HG03354 (cell line): ENCODE data around the gene SPDYE2B.
A peak's percentile ranks its signal among the peaks of the same experiment; 100 is the strongest.
"Not testable (repeated sequence)": the region's sequence is repeated elsewhere in the genome, so short reads cannot be mapped to it uniquely, and the experiment has no call there.

Experiments used
- ATAC-seq: cut with Tn5 transposase; IDR thresholded peaks from one replicate; pipeline ENCODE4 v1.9.1; 2021; ENCODE audit warnings: mild to moderate bottlenecking; ENCODE audit not compliant: unreplicated experiment, poor library complexity, severe bottlenecking

SPDYE2B gene

GRCh38 chr7:102649924-102650323 lies at the start of gene SPDYE2B:
Gene SPDYE2B, plus strand, starts transcription at chr7:102650319. Its CDS starts 2,030 bp downstream, at chr7:102652349.
- not testable (repeated sequence) for ATAC-seq

- ATAC-seq: not testable (repeated sequence)
These were observed 47.8 kb upstream of the SPDYE2B start for GRCh38 chr7:102602317-102602716.

GRCh38 chr7:102604431-102605145 lies 45.5 kb upstream of the SPDYE2B start:
- ATAC-seq: not testable (repeated sequence)

GRCh38 chr7:102606848-102607247 lies 43.3 kb upstream of the SPDYE2B start:
- ATAC-seq: not testable (repeated sequence)

GRCh38 chr7:102609734-102610133 lies 40.4 kb upstream of the SPDYE2B start:
- ATAC-seq: not testable (repeated sequence)

- ATAC-seq: not testable (repeated sequence)
These were observed 39.7 kb upstream of the SPDYE2B start for GRCh38 chr7:102610441-102610840.

- peak; percentile 45 for ATAC-seq
These were observed 39.0 kb upstream of the SPDYE2B start for GRCh38 chr7:102611013-102611674.

- ATAC-seq: not testable (repeated sequence)
These were observed 38.3 kb upstream of the SPDYE2B start for GRCh38 chr7:102611675-102612325.

GRCh38 chr7:102613575-102614345 lies 36.4 kb upstream of the SPDYE2B start:
- ATAC-seq: peak; percentile 70

GRCh38 chr7:102614346-102614697 lies 35.8 kb upstream of the SPDYE2B start:
- ATAC-seq: peak; percentile 26

- not testable (repeated sequence) for ATAC-seq
These were observed 35.2 kb upstream of the SPDYE2B start for GRCh38 chr7:102614873-102615272.

- ATAC-seq: not testable (repeated sequence)
These were observed 34.2 kb upstream of the SPDYE2B start for GRCh38 chr7:102615930-102616329.

- peak; percentile 68 for ATAC-seq
These were observed 33.5 kb upstream of the SPDYE2B start, which contains the start of gene RASA4 for GRCh38 chr7:102616507-102617125. Gene RASA4, minus strand, starts transcription at chr7:102616756. Its CDS starts 67 bp downstream, at chr7:102616689.

- not testable (repeated sequence) for ATAC-seq
These were observed 32.0 kb upstream of the SPDYE2B start for GRCh38 chr7:102618122-102618521.

- not testable (repeated sequence) for ATAC-seq
These were observed 22.7 kb upstream of the SPDYE2B start for GRCh38 chr7:102627271-102627904.

- not testable (repeated sequence) for ATAC-seq
These were observed 19.5 kb upstream of the SPDYE2B start for GRCh38 chr7:102630622-102631021.

GRCh38 chr7:102634299-102634698 lies 15.8 kb upstream of the SPDYE2B start:
- not testable (repeated sequence) for ATAC-seq

GRCh38 chr7:102635354-102635753 lies 14.8 kb upstream of the SPDYE2B start:
- not testable (repeated sequence) for ATAC-seq

- not testable (repeated sequence) for ATAC-seq
These were observed 13.2 kb upstream of the SPDYE2B start for GRCh38 chr7:102636956-102637355.
